GM12874 (cell line): Measurements from ENCODE around the gene TRPM3.

Source experiments
- TF ChIP-seq, protein P1 (sequence below): IDR thresholded peaks from 2 replicates; pipeline ENCODE4 v1.5.1; 2011; ENCODE audit warnings: low read depth, mild to moderate bottlenecking, control low read depth, low read length, moderate library complexity; ENCODE audit not compliant: insufficient read depth

TRPM3 gene

DNA sequence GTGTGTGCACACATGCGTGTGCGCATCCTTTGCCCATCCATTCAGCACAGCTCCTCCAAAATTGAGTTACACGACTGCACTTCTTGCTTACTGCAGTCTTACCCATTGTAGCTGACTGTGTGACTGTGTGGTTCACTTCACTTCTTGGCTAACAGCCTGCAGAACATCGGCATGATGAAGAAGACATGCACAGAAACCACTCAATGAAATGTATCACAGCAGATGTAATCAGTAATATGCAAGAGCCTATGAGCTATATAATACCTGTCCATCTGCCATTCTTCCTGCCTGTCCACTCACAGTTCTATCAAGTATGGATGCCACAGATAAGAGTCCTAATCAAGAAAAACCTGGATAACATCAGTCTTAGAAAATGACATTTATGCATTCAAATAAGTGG, 83.9 kb downstream of the TRPM3 start:
- TF ChIP-seq, protein P1, sequence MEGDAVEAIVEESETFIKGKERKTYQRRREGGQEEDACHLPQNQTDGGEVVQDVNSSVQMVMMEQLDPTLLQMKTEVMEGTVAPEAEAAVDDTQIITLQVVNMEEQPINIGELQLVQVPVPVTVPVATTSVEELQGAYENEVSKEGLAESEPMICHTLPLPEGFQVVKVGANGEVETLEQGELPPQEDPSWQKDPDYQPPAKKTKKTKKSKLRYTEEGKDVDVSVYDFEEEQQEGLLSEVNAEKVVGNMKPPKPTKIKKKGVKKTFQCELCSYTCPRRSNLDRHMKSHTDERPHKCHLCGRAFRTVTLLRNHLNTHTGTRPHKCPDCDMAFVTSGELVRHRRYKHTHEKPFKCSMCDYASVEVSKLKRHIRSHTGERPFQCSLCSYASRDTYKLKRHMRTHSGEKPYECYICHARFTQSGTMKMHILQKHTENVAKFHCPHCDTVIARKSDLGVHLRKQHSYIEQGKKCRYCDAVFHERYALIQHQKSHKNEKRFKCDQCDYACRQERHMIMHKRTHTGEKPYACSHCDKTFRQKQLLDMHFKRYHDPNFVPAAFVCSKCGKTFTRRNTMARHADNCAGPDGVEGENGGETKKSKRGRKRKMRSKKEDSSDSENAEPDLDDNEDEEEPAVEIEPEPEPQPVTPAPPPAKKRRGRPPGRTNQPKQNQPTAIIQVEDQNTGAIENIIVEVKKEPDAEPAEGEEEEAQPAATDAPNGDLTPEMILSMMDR = no peak

DNA sequence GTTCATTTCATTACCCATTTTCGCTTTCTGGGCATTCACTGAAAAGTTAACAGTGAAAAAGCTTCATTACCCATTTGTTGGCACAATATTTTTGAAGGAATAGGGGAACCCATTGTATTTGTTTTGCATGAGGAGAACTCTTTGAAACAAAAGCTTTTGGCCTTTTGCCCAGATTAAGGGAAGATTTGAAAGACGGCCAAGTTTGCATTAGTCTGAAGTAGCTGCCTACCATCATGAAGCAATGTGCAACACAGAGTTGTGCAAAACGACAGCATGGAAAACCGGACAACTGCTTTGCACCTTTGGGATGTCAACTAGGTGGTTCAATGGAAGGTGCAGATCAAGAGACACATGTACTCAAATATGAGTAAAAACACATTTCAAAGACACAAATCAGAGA, 84.9 kb downstream of the TRPM3 start:
- TF ChIP-seq, protein P1 = no peak

DNA sequence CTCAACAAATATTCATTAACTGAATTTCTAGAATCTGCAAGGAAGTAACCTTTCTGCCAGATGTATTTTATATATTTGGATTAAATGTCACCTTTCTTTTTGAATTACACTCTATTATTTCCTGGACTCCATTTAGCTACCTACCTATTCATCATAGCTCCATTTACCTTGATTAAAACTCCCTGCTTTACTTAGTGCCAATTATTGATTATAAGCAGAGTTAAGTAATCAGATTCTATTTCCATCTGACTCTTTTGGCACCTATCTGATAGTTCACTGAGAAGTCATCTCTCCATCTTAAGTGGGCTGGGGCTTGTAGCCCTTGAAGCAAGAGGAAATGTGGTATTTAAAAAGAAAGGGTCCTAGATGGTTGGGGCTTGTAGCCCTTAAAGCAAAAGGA, 88.6 kb downstream of the TRPM3 start:
- TF ChIP-seq, protein P1 = no peak

DNA sequence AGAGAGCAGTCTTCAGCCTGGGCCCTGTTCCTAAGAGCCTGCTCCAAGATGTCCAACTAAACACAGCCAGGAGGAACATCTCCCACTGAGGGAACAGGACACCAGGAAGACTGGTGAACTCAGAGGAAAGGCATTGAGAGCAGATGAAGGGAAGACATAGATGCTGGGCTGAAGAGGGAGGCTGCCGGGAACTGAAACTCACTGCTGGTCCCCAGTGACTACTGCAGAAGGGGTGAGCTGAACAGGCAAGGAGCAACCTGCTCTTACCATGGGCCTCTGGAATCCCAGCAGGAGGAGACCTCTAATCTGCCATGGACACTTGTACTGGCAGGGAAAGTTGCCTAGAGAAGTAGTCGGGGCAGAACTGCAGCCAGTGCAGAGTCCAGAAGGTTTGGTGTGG, 95.7 kb downstream of the TRPM3 start:
- TF ChIP-seq, protein P1 = no peak

DNA sequence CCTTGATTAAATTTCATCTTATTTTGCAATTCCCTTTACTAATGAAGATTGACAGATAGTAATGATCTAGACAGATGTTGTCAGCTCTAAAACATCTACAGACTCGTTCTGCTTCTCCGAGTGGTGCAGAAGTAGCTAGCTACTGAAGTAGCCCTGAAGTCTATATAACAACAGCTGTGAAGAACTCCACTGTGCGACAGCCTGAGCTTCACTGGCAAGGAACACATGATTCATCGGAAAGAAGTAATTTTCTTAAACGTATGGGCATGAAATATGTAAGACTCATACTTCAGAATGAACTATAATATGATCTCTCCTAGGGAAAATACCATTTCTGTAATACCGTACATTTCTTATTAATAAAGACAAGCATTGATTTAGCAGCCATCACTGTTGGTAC, 96.2 kb downstream of the TRPM3 start:
- TF ChIP-seq, protein P1 = no peak

DNA sequence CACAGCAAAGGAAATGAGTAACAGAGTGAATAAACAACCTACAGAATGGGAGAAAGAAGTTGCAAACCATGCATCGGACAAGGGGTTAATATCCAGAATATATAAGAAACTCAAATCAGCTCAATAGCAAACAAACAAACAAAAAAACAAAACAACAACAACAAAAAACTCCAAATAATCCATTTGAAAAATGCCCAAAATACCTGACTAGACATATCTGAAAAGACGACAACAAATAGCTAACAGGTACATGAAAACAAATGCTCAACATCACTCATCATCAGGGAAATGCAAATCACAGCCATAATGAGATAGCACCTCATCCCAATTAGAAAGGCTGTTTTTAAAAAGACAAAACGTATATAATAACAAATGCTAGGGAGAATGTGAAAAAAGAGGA, 111.2 kb downstream of the TRPM3 start:
- TF ChIP-seq, protein P1 = no peak

DNA sequence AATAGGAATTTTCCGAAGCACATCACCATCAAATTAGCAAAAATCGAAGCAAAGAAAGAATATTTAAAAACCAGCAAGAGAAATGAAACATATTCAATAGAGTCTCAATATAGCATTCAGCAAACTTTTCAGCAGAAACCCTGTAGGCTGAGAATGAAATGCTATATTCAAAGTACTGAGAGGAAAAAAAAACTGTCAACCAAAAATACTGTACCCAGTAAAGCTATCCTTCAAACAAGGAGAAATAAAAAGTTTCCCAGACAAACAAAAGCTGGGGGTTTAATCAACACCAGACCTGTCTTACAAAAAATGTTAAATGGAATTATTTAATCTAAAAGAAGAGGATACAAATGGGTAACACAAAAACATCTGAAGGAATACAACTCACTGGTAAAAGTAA, 116.0 kb downstream of the TRPM3 start:
- TF ChIP-seq, protein P1 = no peak

DNA sequence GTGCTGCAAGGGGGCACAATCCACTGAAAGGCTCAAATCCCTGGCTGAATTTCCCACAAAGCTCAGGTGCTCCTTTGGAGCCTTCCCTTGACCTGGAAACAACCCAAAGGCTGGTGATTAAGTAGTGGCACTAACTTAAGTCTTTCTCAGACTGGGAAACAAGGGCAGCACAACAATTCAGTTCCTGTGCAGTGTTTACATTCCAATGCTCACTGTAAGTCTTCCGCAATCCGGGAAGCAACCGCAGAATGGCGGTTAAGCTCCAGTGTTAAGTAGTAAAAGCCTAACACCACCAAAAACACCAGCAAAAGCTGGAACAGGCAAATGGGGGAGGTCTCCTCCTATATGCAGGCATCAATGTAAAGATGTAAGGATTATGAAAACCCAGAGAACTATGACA, 117.2 kb downstream of the TRPM3 start:
- TF ChIP-seq, protein P1 = no peak
